ENCODE data around the gene BPIFB2.
"Not testable (repeated sequence)": the region's sequence is repeated elsewhere in the genome, so short reads cannot be mapped to it uniquely, and the experiment has no call there.

Gene BPIFB2

GRCh38 chr20:33042983-33043730, 35.7 kb downstream of the BPIFB2 start:
- no peak for DNase-seq

DNA sequence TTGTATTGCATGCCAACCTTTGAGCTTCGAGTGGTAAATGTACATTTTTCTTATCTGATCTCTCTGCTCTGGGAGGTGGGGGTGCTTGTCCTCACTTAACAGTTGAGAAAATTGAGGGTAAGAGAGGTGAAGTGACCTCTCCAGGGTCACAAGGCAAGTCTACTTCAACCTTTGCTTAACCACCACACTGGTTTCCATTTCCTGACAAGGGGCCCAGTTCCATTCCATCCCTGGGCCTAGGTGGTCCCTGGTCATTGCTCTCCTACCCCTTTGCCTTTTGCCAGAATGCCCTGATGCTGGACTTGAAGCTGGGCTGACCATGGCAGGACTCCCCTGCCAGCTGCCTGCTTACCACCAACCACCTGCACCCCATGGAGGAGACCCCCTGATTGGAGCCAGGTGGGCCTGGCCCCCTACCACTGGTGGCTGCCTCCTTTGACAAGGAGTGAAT, 36.3 kb downstream of the BPIFB2 start:
- DNase-seq: no peak

DNA sequence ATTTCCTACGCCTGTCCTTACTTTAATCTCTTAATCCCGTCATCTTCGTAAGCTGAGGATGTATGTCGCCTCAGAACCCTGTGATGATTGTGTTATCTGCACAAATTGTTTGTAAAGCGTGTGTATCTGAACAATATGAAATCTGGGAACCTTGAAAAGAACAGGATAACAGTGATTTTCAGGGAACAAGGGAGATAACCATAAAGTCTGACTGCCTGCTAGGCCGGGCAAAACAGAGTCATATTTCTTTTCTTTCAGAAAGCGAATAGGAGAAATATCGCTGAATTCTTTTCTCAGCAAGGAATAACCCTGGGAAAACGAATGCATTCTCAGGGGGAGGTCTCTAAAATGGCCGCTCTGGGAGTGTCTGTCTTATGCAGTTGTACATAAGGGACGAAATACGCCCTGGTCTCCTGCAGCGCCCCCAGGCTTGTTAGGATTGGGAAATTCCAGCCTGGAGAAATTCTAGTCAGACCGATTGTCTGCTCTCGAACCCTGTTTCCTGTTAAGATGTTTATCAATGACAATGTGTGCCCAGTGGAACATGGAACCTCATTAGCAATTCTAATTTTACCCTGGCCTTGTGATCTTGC, 37.7 kb downstream of the BPIFB2 start:
- not testable (repeated sequence) for DNase-seq

- DNase-seq: no peak
Measured at GRCh38 chr20:33046412-33046811, 38.9 kb downstream of the BPIFB2 start.

DNA sequence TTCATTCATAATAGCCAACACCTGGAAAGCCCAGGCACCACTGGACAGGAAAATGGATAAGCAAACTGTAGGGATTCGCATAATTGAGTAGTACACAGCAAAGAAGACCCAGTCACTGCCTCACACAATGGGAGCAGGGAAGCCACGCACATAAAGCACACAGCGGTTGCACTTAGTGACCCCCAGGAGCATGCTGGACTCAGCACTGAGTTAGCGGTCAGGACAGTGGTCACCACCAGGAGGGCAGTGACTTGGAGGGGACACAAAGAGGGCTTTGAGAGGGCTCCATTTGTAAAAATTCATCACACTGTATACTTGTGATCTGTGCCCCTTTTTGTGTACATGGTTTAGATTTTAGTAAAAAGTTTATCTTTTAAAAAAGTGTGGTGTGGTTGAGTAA, 43.8 kb downstream of the BPIFB2 start:
- DNase-seq: no peak

GRCh38 chr20:33053291-33054106, 46.0 kb downstream of the BPIFB2 start, which contains the start of gene BPIFB3:
Gene BPIFB3 (plus strand): TSS chr20:33053903. CDS start chr20:33055436, 1,533 bp downstream.
- DNase-seq: no peak

DNA sequence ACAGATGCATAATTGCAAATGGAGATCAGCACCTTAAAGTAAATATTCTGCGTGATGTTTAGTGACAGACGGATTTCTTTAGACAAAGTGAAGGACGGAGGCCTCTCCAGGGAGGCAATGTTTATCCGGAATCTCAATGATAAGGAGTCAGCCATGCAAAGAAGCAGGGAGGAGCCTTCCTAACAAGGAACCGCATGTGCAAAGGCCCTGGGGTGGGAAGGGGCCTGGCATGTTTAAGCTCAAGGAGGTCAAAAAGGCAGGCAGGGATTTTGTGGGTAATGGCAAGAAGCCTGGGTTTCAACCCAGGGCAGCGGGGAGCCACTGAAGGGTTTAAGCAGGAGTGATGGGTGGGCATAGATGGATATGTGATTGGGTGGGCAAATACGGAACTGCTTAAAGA, 46.9 kb downstream of the BPIFB2 start:
- no peak for DNase-seq

GRCh38 chr20:33054791-33055190, 47.3 kb downstream of the BPIFB2 start:
- no peak for DNase-seq

DNA sequence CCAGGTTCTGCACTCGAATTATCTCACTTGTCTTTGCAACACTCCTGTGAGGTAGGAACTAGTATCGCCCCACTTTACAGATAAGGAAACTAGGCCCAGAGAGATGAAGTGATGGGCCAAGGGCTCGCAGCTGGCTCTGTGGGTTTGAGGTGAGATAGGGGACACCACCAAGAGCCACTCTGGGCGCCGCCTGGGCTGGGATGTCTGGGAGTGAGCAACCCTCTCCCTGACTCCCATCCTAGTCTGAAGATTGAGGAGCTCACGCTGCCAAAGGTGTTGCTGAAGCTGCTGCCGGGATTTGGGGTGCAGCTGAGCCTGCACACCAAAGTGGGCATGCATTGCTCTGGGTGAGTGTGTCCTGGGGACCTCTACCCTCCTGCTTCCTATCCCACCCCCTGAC, 51.6 kb downstream of the BPIFB2 start:
- no peak for DNase-seq

GRCh38 chr20:33059741-33060390, 52.4 kb downstream of the BPIFB2 start:
- no peak for DNase-seq

- no peak for DNase-seq
Measured at GRCh38 chr20:33061658-33062028, 54.1 kb downstream of the BPIFB2 start.

- DNase-seq: no peak
Measured at GRCh38 chr20:33062105-33062824, 54.8 kb downstream of the BPIFB2 start.

GRCh38 chr20:33062825-33063149, 55.3 kb downstream of the BPIFB2 start:
- DNase-seq: no peak

DNA sequence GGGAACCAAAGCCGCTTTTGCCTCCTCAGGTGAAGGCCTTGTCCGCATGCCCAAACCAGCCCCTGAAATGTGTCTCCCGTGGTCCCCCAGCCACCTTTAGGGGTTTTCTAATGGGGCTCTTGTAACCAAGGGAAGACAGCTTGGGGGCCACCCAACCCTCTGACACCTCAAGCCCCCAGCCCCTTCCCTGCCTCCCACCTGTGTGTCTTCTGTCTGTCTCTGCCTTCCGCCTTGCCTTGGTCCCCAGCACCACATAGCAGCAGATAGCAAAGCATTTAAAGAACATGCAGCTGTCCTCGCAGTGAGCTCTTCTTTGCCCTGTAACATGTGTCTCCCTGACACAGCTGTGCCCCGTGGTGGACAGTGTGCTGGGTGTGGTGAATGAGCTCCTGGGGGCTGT, 55.8 kb downstream of the BPIFB2 start:
- no peak for DNase-seq

DNA sequence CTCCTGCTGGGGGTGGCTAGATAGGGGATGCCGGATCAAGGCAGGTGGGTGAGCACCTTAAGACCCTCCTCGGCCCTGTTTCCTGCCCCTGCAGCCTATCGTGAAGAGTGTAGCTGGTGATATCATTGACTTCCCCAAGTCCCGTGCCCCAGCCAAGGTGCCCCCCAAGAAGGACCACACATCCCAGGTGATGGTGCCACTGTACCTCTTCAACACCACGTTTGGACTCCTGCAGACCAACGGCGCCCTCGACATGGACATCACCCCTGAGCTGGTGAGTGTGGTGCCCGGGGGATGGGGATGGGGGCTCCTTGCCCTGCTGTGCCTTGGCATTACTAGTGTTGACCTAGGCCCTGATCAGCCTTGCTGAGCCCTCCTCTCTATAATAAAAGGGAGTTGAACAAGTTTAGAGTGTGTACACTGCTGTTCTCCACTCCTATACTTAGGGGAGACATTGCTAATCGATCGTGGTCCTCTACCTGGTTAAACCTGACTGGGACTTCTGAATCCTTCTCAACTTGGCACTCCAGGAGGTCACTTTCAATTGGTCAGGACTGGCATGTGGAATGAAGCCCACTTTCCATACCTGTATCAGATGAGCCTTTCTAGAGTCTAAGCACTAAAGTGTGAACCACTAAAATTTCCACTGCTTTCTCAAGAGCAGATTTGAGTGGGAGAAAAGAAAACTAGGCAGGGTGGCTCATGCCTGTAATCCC, 57.2 kb downstream of the BPIFB2 start:
- DNase-seq: no peak

DNA sequence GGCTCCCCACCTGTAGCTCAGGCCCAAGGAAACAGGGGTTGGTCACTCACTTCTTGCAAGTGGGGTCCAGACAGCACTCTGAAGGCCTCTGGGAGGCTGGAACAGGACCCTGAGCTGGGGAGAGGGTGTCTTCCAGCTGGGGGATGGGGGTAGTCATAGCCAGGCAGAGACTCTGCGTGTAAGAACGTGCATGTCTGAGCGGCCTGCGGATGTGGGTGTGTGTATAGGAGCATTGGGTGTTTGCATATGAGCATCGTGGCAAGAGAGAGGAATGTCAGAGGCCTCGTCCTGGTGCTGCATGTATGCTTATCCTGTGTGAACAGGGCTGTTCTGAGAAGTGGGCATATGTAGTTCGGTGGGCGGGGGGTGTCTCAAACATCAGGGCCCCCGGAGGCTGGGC, 58.3 kb downstream of the BPIFB2 start:
- no peak for DNase-seq

DNA sequence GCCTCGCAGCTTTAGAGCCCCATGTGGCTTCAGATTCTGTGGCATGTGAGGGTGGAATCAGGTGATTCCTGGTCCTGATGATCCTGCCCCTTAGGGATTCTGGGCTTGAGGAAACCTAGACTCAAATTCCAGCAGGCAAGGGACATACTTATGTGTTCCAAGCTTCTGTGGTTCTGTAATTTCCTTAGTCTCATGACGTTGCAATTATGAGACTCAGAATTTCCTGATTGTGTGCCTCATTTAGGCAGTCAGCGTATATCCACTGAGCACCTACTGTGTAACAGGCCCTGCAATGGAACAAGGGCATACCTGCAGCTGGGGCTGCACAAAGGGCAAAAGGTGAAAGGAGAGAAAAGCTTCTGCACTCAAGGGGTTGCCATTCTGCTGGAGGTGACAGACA, 60.3 kb downstream of the BPIFB2 start:
- DNase-seq: no peak

DNA sequence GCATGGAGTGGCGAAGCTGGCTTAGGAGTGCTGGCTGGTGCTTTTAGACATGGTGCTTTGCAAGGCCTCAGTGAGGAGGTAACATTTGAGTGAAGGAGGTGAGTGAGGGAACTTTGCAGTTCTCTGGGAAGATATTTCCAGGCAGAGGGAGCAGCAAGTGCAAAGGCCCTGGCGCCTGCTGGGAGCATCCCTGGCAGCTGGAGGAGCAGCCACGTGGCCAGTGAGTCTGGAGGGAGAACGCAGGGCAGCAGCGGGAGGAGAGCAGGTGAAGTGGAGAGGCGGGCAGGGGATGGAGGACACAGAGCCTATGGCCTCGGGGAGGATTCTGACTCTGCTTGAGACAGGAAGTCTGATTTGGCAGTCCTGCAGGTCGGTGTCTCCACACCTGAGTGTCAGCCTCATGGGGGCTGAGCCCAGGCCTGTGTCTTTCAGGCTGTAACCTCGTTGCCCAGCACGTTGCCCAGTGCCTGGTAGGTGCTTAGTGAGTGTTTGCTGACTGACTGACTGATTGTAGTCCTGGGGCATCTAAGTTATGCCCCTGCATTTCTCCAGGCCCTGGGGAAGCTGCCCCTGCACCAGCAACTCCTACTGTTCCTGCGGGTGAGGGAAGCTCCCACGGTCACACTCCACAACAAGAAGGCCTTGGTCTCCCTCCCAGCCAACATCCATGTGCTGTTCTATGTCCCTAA, 60.9 kb downstream of the BPIFB2 start:
- DNase-seq: no peak

DNA sequence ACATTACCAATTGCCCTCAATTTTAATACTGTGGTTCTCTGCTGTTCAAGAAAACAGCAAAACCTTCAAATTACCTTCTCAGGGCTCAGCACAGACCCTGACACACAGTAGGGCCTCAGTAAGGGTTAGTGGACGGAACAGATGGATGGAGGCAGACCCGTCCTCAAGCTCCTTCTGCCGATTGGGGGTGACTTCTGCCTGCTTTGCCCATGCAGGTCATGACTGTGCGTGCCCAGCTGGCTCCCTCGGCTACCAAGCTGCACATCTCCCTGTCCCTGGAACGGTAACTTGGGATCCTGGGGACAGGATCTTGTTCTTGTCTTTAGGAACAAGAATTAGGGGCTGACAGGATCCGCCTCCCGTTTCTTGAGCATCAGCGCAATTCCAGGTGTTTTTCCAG, 62.2 kb downstream of the BPIFB2 start:
- no peak for DNase-seq

DNA sequence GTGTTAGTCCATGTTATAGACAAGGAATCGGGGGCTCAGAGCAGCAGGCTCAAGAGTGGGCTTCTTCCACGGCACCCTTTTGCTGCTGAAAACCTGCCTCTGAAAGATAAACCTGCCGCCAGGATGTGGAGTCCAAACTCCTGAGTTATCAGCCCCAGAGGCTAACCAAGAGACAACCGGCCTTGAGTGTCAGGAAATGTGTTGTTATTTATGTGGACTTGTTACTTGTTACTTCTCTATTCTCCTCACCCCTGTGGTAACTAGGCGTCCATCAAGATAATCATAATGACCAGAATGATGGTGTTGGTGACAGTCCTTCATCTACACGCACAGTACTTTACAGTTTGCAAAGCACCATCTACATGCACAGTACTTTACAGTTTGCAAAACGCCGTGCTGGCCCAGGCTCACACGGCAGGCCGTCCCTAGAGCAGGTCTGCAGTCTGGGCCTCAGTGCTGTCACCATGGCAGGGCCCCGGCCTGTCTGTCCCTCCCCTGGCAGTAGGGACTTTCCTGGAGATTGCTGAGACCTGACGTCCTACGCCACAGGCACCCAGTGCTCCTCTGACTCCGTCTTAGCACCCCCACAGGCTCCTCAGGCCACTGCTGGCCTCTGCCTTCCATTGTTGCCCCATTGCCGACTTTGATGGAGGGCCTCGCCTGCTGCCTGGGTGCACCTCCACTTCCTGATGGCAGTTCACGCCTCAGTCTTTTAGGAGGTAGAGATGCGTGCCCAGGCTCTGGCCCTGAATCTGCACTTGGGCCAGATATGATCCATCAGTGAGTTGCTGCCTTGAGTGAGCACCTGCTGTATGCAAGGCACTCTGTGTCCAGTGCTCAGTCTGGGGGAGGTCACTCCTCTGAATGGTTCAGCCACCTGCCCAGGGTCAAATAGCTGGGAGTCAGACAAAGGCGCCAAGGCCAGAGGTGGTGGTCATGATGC, 62.9 kb downstream of the BPIFB2 start:
- no peak for DNase-seq

Data from activated naive CD4-positive, alpha-beta T cell treated with Interleukin-2 at 50 U/mL for 16 hours (primary cell).